ENCODE results near the gene SRA1. TPM values are rescaled to one million over a fixed set of nuclear protein-coding genes. Genes with fewer than 3 reads are reported as not detected.

The SRA1 gene
- total and polyA plus RNA-seq, 2 of the 8 experiments (the other 6 are each of a cell fraction or from before 2014, with no cell fraction given): 27.4 to 39.4 TPM

- FAIRE-seq (no peak), DNase-seq (ENCODE audit: low read depth in 1 of 2, low spot score in 2 of 2) (no peak)
- no peak overlapping the region for H4K5ac ChIP-seq (ENCODE audit: insufficient read length, low read depth, low read length)
- no peak overlapping the region for H4K91ac ChIP-seq (replicated peaks; ENCODE audit: insufficient read length, low read length)
- peaks cover 7% of the 10 kb centered on the region; the same call in 1 of the 2 replicates for H3K23me2 ChIP-seq (ENCODE audit: low read depth, low read length)
- H3K9me3 ChIP-seq (ENCODE audit: insufficient read depth in 2 of 2, low read depth in 1 of 2, low read length in 1 of 2): no peaks in the 10 kb centered on the region
- peak overlapping the region; percentile 66 to 82 for H3K4me2 ChIP-seq (ENCODE audit: insufficient read depth in 1 of 2, low read depth in 2 of 2, low read length in 2 of 2)
- ChIA-PET POLR2A (ENCODE audit: partially characterized antibody) (interaction anchor here (0.6 to 10.8 kb wide), 7 partner anchors 9 to 1092 kb away, joined by 3 to 191 read pairs (median 3); partner anchors contain the start of gene EIF4EBP3), CTCF (ENCODE audit: partially characterized antibody) (no interaction called here)
- WGBS, 2 experiments (ENCODE audit: extremely low coverage in 1 of 2, insufficient coverage in 1 of 2, insufficient read length in 1 of 2, insufficient replicate concordance in 2 of 2, low coverage in 1 of 2, low lambda C conversion rate in 2 of 2, missing lambda C conversion rate in 1 of 2): 86% methylated on average over 1 of the region's 1 CpG; no CpG with 5 or more reads in 1 of the 2 experiments
- no peak overlapping the region for H3K4ac ChIP-seq (replicated peaks; ENCODE audit: insufficient read length, low read depth, low read length)
- H2AK5ac ChIP-seq (ENCODE audit: low read depth, low read length): no peak overlapping the region
- peaks cover 2 to 14% (median 8%) of the 10 kb centered on the region in 4 experiments; a peak in 6 of 8 replicates for H3K36me3 ChIP-seq (ENCODE audit: control insufficient read depth in 2 of 4, insufficient read depth in 4 of 4, low read length in 3 of 4)
- H2BK20ac ChIP-seq (ENCODE audit: low read length): no peak overlapping the region
- H3K18ac ChIP-seq (ENCODE audit: extremely low read depth, low read length): no peak overlapping the region
- peak overlapping the region; percentile 61 to 93 (median 64); a peak in 7 of 8 replicates for H3K4me3 ChIP-seq (ENCODE audit: extremely low read depth in 1 of 4, insufficient read depth in 2 of 4, low read depth in 3 of 4, low read length in 4 of 4)
- no peaks in the 10 kb centered on the region for H3K27me3 ChIP-seq (replicated peaks in 1 of 4; ENCODE audit: control insufficient read depth in 3 of 4, extremely low read depth in 1 of 4, insufficient read depth in 3 of 4, low read length in 3 of 4)
- H3K4me1 ChIP-seq (replicated peaks in 1 of 4; ENCODE audit: control insufficient read depth in 3 of 4, insufficient read depth in 4 of 4, low read length in 3 of 4): peaks cover 0 to 6% (median 5%) of the 10 kb centered on the region in 4 experiments; a peak in 4 of 7 replicates
- H2BK12ac ChIP-seq (ENCODE audit: low read depth, low read length): no peak overlapping the region
- no peak overlapping the region for H2BK5ac ChIP-seq (ENCODE audit: low read depth, low read length)
- H3K14ac ChIP-seq (ENCODE audit: insufficient read length): no peak overlapping the region
- no peak overlapping the region for H2AFZ ChIP-seq (ENCODE audit: low read length)
- H3K79me2 ChIP-seq (ENCODE audit: control insufficient read depth in 1 of 2, insufficient read depth in 2 of 2, low read length in 2 of 2): peaks cover 9 to 39% of the 10 kb centered on the region in 2 experiments; a peak in 3 of 4 replicates
- peaks cover 0 to 6% of the 10 kb centered on the region in 2 experiments for H4K20me1 ChIP-seq (replicated peaks in 1 of 2; ENCODE audit: control insufficient read depth in 1 of 2, insufficient read depth in 2 of 2, low read length in 2 of 2)
- no peak overlapping the region for H3K56ac ChIP-seq (replicated peaks; ENCODE audit: insufficient read length, low read depth, low read length)
- peaks cover 5% of the 10 kb centered on the region for H3K79me1 ChIP-seq (ENCODE audit: low read depth, low read length)
- H2BK120ac ChIP-seq (replicated peaks; ENCODE audit: low read depth, low read length): no peak overlapping the region
- TF ChIP-seq SP1 (IDR thresholded peaks at IDR 0.05; ENCODE audit: low read depth, low read length) (no peak), RAD21 (IDR thresholded peaks at IDR 0.05 in 1 of 2, conservative IDR thresholded peaks at IDR 0.05 in 1 of 2; ENCODE audit: low read depth in 2 of 2, low read length in 2 of 2) (no peak), POLR2A (IDR thresholded peaks at IDR 0.05; ENCODE audit: control extremely low read depth in 1 of 2, low read depth in 2 of 2, low read length in 2 of 2) (peak in 1 of 2 experiments; percentile 42; a peak in 1 of 3 replicates), CBX8 (IDR thresholded peaks at IDR 0.05; ENCODE audit: borderline replicate concordance, low read depth, low read length) (no peak), EGR1 (IDR thresholded peaks at IDR 0.05; ENCODE audit: borderline replicate concordance, low read depth, low read length) (no peak), SIN3A (conservative IDR thresholded peaks at IDR 0.05 in 1 of 2, IDR thresholded peaks at IDR 0.05 in 1 of 2; ENCODE audit: low read depth in 1 of 2, low read length in 2 of 2) (no peak)
- TF ChIP-seq, protein P1, sequence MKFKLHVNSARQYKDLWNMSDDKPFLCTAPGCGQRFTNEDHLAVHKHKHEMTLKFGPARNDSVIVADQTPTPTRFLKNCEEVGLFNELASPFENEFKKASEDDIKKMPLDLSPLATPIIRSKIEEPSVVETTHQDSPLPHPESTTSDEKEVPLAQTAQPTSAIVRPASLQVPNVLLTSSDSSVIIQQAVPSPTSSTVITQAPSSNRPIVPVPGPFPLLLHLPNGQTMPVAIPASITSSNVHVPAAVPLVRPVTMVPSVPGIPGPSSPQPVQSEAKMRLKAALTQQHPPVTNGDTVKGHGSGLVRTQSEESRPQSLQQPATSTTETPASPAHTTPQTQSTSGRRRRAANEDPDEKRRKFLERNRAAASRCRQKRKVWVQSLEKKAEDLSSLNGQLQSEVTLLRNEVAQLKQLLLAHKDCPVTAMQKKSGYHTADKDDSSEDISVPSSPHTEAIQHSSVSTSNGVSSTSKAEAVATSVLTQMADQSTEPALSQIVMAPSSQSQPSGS (IDR thresholded peaks at IDR 0.05; ENCODE audit: low read length): no peak
- TF ChIP-seq, protein P2, sequence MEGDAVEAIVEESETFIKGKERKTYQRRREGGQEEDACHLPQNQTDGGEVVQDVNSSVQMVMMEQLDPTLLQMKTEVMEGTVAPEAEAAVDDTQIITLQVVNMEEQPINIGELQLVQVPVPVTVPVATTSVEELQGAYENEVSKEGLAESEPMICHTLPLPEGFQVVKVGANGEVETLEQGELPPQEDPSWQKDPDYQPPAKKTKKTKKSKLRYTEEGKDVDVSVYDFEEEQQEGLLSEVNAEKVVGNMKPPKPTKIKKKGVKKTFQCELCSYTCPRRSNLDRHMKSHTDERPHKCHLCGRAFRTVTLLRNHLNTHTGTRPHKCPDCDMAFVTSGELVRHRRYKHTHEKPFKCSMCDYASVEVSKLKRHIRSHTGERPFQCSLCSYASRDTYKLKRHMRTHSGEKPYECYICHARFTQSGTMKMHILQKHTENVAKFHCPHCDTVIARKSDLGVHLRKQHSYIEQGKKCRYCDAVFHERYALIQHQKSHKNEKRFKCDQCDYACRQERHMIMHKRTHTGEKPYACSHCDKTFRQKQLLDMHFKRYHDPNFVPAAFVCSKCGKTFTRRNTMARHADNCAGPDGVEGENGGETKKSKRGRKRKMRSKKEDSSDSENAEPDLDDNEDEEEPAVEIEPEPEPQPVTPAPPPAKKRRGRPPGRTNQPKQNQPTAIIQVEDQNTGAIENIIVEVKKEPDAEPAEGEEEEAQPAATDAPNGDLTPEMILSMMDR (IDR thresholded peaks at IDR 0.05; ENCODE audit: control extremely low read depth in 1 of 3, insufficient read depth in 1 of 3, low read depth in 1 of 3, low read length in 3 of 3): no peak
- H3K9ac ChIP-seq (replicated peaks in 1 of 4; ENCODE audit: extremely low read depth in 1 of 4, low read depth in 3 of 4, low read length in 3 of 4): peak overlapping the region in 1 of 4 experiments; percentile 50; a peak in 2 of 7 replicates
- H2BK15ac ChIP-seq (ENCODE audit: low read length): no peak overlapping the region
- H4K8ac ChIP-seq (ENCODE audit: extremely low read depth, insufficient read depth, low read length): no peak overlapping the region
- no peak overlapping the region for H3K23ac ChIP-seq (ENCODE audit: insufficient read length)
- no peak overlapping the region for H3K27ac ChIP-seq (ENCODE audit: low read depth, low read length)
These were observed 1.4 kb downstream of the SRA1 start for GRCh38 chr5:140555747-140556312.

Data from H1 (cell line).